Stimulated activated CD4-positive, alpha-beta T cell treated with anti-CD3 and anti-CD28 coated beads, Interleukin-4, amount 100 ng/mL, for 24 hours (primary cell): ENCODE results near the gene LASP1NB.

Source experiments
- DNase-seq: peaks from one replicate; pipeline ENCODE4 v3.0.0-alpha.2; 2020

LASP1NB gene

GRCh38 chr17:38925263-38925995 lies at the start of gene LASP1NB:
LASP1NB (plus strand) TSS chr17:38925614.
- DNase-seq, result peak; percentile 25

GRCh38 chr17:38877130-38877851 lies 48.1 kb upstream of the LASP1NB start:
- no peak for DNase-seq

GRCh38 chr17:38879878-38880665 lies 45.3 kb upstream of the LASP1NB start:
- DNase-seq, result no peak

- peak; percentile 46 for DNase-seq
Measured at GRCh38 chr17:38881600-38882191, 43.7 kb upstream of the LASP1NB start.

- DNase-seq, result no peak
Measured at GRCh38 chr17:38882870-38883269, 42.5 kb upstream of the LASP1NB start.

- DNase-seq, result no peak
Measured at GRCh38 chr17:38883592-38884526, 41.6 kb upstream of the LASP1NB start.

GRCh38 chr17:38885044-38885727 lies 40.2 kb upstream of the LASP1NB start:
- no peak for DNase-seq

- no peak for DNase-seq
Measured at GRCh38 chr17:38885728-38886642, 39.4 kb upstream of the LASP1NB start.

- no peak for DNase-seq
Measured at GRCh38 chr17:38886643-38887010, 38.8 kb upstream of the LASP1NB start.

GRCh38 chr17:38888842-38889241 lies 36.6 kb upstream of the LASP1NB start:
- no peak for DNase-seq

GRCh38 chr17:38889745-38890409 lies 35.5 kb upstream of the LASP1NB start:
- DNase-seq, result no peak

GRCh38 chr17:38890410-38890746 lies 35.0 kb upstream of the LASP1NB start:
- DNase-seq, result no peak

- no peak for DNase-seq
Measured at GRCh38 chr17:38891441-38891840, 34.0 kb upstream of the LASP1NB start.

GRCh38 chr17:38892083-38892482 lies 33.3 kb upstream of the LASP1NB start:
- no peak for DNase-seq

- DNase-seq, result no peak
Measured at GRCh38 chr17:38892620-38893019, 32.8 kb upstream of the LASP1NB start.

GRCh38 chr17:38893113-38893512 lies 32.3 kb upstream of the LASP1NB start:
- no peak for DNase-seq

GRCh38 chr17:38893607-38894006 lies 31.8 kb upstream of the LASP1NB start:
- peak; percentile 33 for DNase-seq

- no peak for DNase-seq
Measured at GRCh38 chr17:38894276-38894675, 31.1 kb upstream of the LASP1NB start.

- no peak for DNase-seq
Measured at GRCh38 chr17:38896346-38896954, 29.0 kb upstream of the LASP1NB start.
